IMR-90 (cell line): Measurements from ENCODE around the gene TLX1. TPM values are rescaled to one million over a fixed set of nuclear protein-coding genes. Genes with fewer than 3 reads are reported as not detected.

Experiments used
- ATAC-seq: fragments of 200-7000 bp; cut with Tn5 transposase; 2 replicates; pipeline ENCODE4 v1.9.1; 2020; ENCODE audit warnings: low read depth, mild to moderate bottlenecking, moderate library complexity
- BruUV-seq: library from RNA; stranded (reverse); fragments of 400-500 nt; replicated peaks from 2 replicates; lab custom pipeline; 2021; lab: Mats Ljungman, UMichigan
- CTCF ChIA-PET: fragments of 300-600 bp; formaldehyde crosslinking; extraction: SDS; loops from one replicate; lab custom pipeline; 2021; ENCODE audit warnings: antibody characterized with exemption; lab: Yijun Ruan, JAX
- POLR2A ChIA-PET: fragments of 300-600 bp; sonication (Branson Sonifier 250); formaldehyde crosslinking; loops from one replicate; lab custom pipeline; 2022; ENCODE audit warnings: antibody characterized with exemption; ENCODE audit not compliant: unreplicated experiment; lab: Charles Lee
- DNase-seq: peaks from one replicate; pipeline ENCODE4 v3.0.0; 2013
- H2AFZ ChIP-seq: replicated peaks from 2 replicates; pipeline ENCODE3; 2013; ENCODE audit warnings: low read length, mild to moderate bottlenecking; ENCODE audit not compliant: poor library complexity
- H2AK5ac ChIP-seq: 2 replicates; pipeline ENCODE4 v1.6.1; 2013; ENCODE audit warnings: low read depth, low read length, inconsistent platforms
- H2AK9ac ChIP-seq: replicated peaks from 2 replicates; pipeline ENCODE3; 2013; ENCODE audit warnings: mild to moderate bottlenecking, low read depth, low read length, moderate library complexity; ENCODE audit not compliant: poor library complexity
- H2BK120ac ChIP-seq: 2 replicates; pipeline ENCODE4 v1.6.1; 2013; ENCODE audit warnings: low read depth, low read length, inconsistent platforms
- H2BK15ac ChIP-seq: 3 replicates; pipeline ENCODE4 v1.6.1; 2013; ENCODE audit warnings: low read depth, low read length, inconsistent platforms
- H2BK20ac ChIP-seq: 2 replicates; pipeline ENCODE4 v1.6.1; 2013; ENCODE audit warnings: low read depth, mild to moderate bottlenecking, inconsistent platforms, low read length, moderate library complexity
- H2BK5ac ChIP-seq: 2 replicates; pipeline ENCODE4 v1.6.1; 2013; ENCODE audit warnings: mild to moderate bottlenecking, low read depth, low read length, inconsistent platforms; ENCODE audit not compliant: poor library complexity, severe bottlenecking
- H3K14ac ChIP-seq: replicated peaks from 2 replicates; pipeline ENCODE4 v1.6.1; 2013; ENCODE audit warnings: low read depth, low read length, inconsistent platforms
- H3K18ac ChIP-seq: 2 replicates; pipeline ENCODE4 v1.6.1; 2013; ENCODE audit warnings: low read depth, low read length, control low read depth
- H3K23ac ChIP-seq: 2 replicates; pipeline ENCODE4 v1.6.1; 2013; ENCODE audit warnings: low read depth, low read length, inconsistent platforms
- H3K27ac ChIP-seq: 2 replicates; pipeline ENCODE4 v1.5.1; 2013; ENCODE audit warnings: mild to moderate bottlenecking, control low read depth, low read length; ENCODE audit not compliant: insufficient read depth
- H3K27me3 ChIP-seq: 2 replicates; pipeline ENCODE4 v1.6.1; 2013; ENCODE audit warnings: low read length; ENCODE audit not compliant: control insufficient read depth, insufficient read depth
- H3K36me3 ChIP-seq: 2 replicates; pipeline ENCODE4 v1.6.1; 2013; ENCODE audit warnings: low read length, mixed read lengths; ENCODE audit not compliant: control insufficient read depth, insufficient read depth
- H3K4ac ChIP-seq: 2 replicates; pipeline ENCODE4 v1.6.1; 2013; ENCODE audit warnings: low read depth, low read length, inconsistent platforms
- H3K4me1 ChIP-seq: 2 replicates; pipeline ENCODE4 v1.6.1; 2013; ENCODE audit warnings: low read length, mixed read lengths; ENCODE audit not compliant: control insufficient read depth, insufficient read depth
- H3K4me2 ChIP-seq: 2 replicates; pipeline ENCODE4 v1.6.1; 2013; ENCODE audit warnings: low read depth, mild to moderate bottlenecking, control low read depth, low read length, moderate library complexity
- H3K4me3 ChIP-seq: 2 replicates; pipeline ENCODE4 v1.5.1; 2013; ENCODE audit warnings: low read depth, mild to moderate bottlenecking, control low read depth, low read length, moderate library complexity; ENCODE audit not compliant: insufficient read depth
- H3K56ac ChIP-seq: 2 replicates; pipeline ENCODE4 v1.6.1; 2013; ENCODE audit warnings: low read length, inconsistent platforms; ENCODE audit not compliant: insufficient read depth; ENCODE audit errors: extremely low read depth
- H3K79me1 ChIP-seq, 2 experiments: 2 replicates each; pipeline ENCODE4 v1.6.1; 2013; ENCODE audit warnings: low read length in 2 of 2, inconsistent platforms in 1 of 2, low read depth in 1 of 2
- H3K9ac ChIP-seq: 2 replicates; pipeline ENCODE4 v1.6.1; 2013; ENCODE audit warnings: low read depth, low read length, control low read depth
- H3K9me1 ChIP-seq: 2 replicates; pipeline ENCODE4 v1.6.1; 2013; ENCODE audit warnings: low read length, inconsistent platforms; ENCODE audit not compliant: insufficient read depth
- H3K9me3 ChIP-seq: 2 replicates; pipeline ENCODE4 v1.6.1; 2013; ENCODE audit warnings: low read length; ENCODE audit not compliant: control insufficient read depth, insufficient read depth
- H4K20me1 ChIP-seq: 2 replicates; pipeline ENCODE4 v1.6.1; 2013; ENCODE audit warnings: low read length, inconsistent platforms; ENCODE audit not compliant: insufficient read depth
- H4K5ac ChIP-seq: 2 replicates; pipeline ENCODE4 v1.6.1; 2013; ENCODE audit warnings: mild to moderate bottlenecking, low read depth, low read length, control low read depth
- H4K8ac ChIP-seq, 2 experiments: 2 replicates each; pipeline ENCODE4 v1.6.1; 2013; ENCODE audit warnings: low read depth in 2 of 2, low read length in 2 of 2, control low read depth in 1 of 2, inconsistent platforms in 1 of 2
- H4K91ac ChIP-seq: 2 replicates; pipeline ENCODE4 v1.6.1; 2013; ENCODE audit warnings: low read depth, low read length, inconsistent platforms; ENCODE audit not compliant: insufficient read depth
- BHLHE40 ChIP-seq: fragments of 150-350 bp; IDR thresholded peaks from 2 replicates; pipeline ENCODE4 v1.6.1; 2016; ENCODE audit warnings: mild to moderate bottlenecking, low read depth, low read length
- CEBPB ChIP-seq: IDR thresholded peaks from 2 replicates; pipeline ENCODE4 v1.6.1; 2012; ENCODE audit warnings: low read depth, low read length, improper control_type of control experiment
- CHD1 ChIP-seq: IDR thresholded peaks from 2 replicates; pipeline ENCODE4 v1.6.1; 2012; ENCODE audit warnings: low read depth, low read length, improper control_type of control experiment
- CTCF ChIP-seq: conservative IDR thresholded peaks from 2 replicates; pipeline ENCODE4 v1.5.1; 2012; ENCODE audit warnings: mild to moderate bottlenecking, low read depth, low read length, improper control_type of control experiment
- ELK1 ChIP-seq: fragments of 150-350 bp; IDR thresholded peaks from 2 replicates; pipeline ENCODE4 v1.6.1; 2016; ENCODE audit warnings: low read depth, mild to moderate bottlenecking, low read length, moderate library complexity, borderline replicate concordance
- FOS ChIP-seq: fragments of 150-350 bp; IDR thresholded peaks from 2 replicates; pipeline ENCODE4 v1.6.1; 2016; ENCODE audit warnings: low read depth, low read length
- MAFK ChIP-seq: IDR thresholded peaks from 2 replicates; pipeline ENCODE4 v1.6.1; 2012; ENCODE audit warnings: low read depth, low read length, improper control_type of control experiment
- MAZ ChIP-seq: IDR thresholded peaks from 2 replicates; pipeline ENCODE4 v1.6.1; 2012; ENCODE audit warnings: low read depth, mild to moderate bottlenecking, low read length, improper control_type of control experiment, moderate library complexity, borderline replicate concordance
- MXI1 ChIP-seq: IDR thresholded peaks from 2 replicates; pipeline ENCODE4 v1.6.1; 2012; ENCODE audit warnings: low read depth, mild to moderate bottlenecking, low read length, moderate library complexity, borderline replicate concordance
- NFE2L2 ChIP-seq: fragments of 150-350 bp; IDR thresholded peaks from 2 replicates; pipeline ENCODE4 v1.6.1; 2016; ENCODE audit warnings: low read depth, mild to moderate bottlenecking, low read length
- POLR2A ChIP-seq: IDR thresholded peaks from 2 replicates; pipeline ENCODE4 v1.6.1; 2012; ENCODE audit warnings: mild to moderate bottlenecking, low read depth, low read length
- RAD21 ChIP-seq: IDR thresholded peaks from 2 replicates; pipeline ENCODE4 v1.6.1; 2012; ENCODE audit warnings: low read length, improper control_type of control experiment
- RCOR1 ChIP-seq: IDR thresholded peaks from 2 replicates; pipeline ENCODE4 v1.6.1; 2012; ENCODE audit warnings: mild to moderate bottlenecking, low read length, improper control_type of control experiment; ENCODE audit not compliant: insufficient replicate concordance
- RFX5 ChIP-seq: IDR thresholded peaks from 2 replicates; pipeline ENCODE4 v1.8.0; 2012; ENCODE audit warnings: low read depth, mild to moderate bottlenecking, low read length, moderate library complexity
- SMC3 ChIP-seq: fragments of 150-350 bp; IDR thresholded peaks from 2 replicates; pipeline ENCODE4 v1.6.1; 2016; ENCODE audit warnings: low read depth, mild to moderate bottlenecking, antibody characterized with exemption, low read length, moderate library complexity
- USF2 ChIP-seq: fragments of 150-350 bp; IDR thresholded peaks from 2 replicates; pipeline ENCODE4 v1.6.1; 2017; ENCODE audit warnings: mild to moderate bottlenecking, antibody characterized with exemption, low read length, low read depth
- WGBS, 2 experiments: methylation state at CpG; one replicate each; pipeline versions ENCODE4 v1.1.5 to v1.1.7; 2013; ENCODE audit warnings: missing lambda C conversion rate in 2 of 2; ENCODE audit not compliant: insufficient read length in 1 of 2; ENCODE audit errors: extremely low coverage in 2 of 2; 5-methylcytosine and 5-hydroxymethylcytosine counted together
- dilution Hi-C: fragments of 300-500 bp; cut with HindIII; formaldehyde crosslinking; loops from one replicate; pipeline ENCODE4 v1.14.3; 2018; ENCODE audit warnings: low sequenced_read_pairs; ENCODE audit not compliant: unreplicated experiment
- in situ Hi-C: fragments of 300-500 bp; cut with MboI; formaldehyde crosslinking; loops from 3 replicates; pipeline ENCODE4 v1.14.3; 2019; ENCODE audit warnings: low sequenced_read_pairs, inconsistent platforms, mixed read lengths
- intact Hi-C: fragments of 100-400 bp; cut with micrococcal nuclease; formaldehyde crosslinking; loops from 2 replicates; pipeline ENCODE4 v1.10.0; 2022
- polyA plus RNA-seq, 3 experiments: library from polyadenylated mRNA; depleted of rRNA; stranded (reverse); fragments of >200 nt; gene quantifications; 2 replicates each; pipeline ENCODE4 v1.2.3, GENCODE V29; 2012; ENCODE audit warnings: low replicate concordance in 1 of 3
- total RNA-seq: library from RNA; depleted of rRNA; stranded (reverse); fragments of >200 nt; gene quantifications from 2 replicates; pipeline ENCODE4 v1.2.3, GENCODE V29; 2012

The TLX1 gene
- total and polyA plus RNA-seq, 2 of the 4 experiments (the other 2 are of a cell fraction): not detected

- H3K9ac ChIP-seq: no peak overlapping the region
- no peak overlapping the region for H4K8ac ChIP-seq
- no TSS peak for BruUV-seq
- no peak for DNase-seq
- no peak overlapping the region for H4K5ac ChIP-seq
- H3K56ac ChIP-seq: no peak overlapping the region
- no peak overlapping the region for H2BK15ac ChIP-seq
- H2AK5ac ChIP-seq: no peak overlapping the region
- no peak overlapping the region for H3K27ac ChIP-seq
- no peaks in the 10 kb centered on the region for H3K36me3 ChIP-seq
- dilution Hi-C loops: no loop called here
- no peaks in the 10 kb centered on the region for H3K79me1 ChIP-seq
- no peak overlapping the region for H4K91ac ChIP-seq
- H3K27me3 ChIP-seq: peaks cover 95% of the 10 kb centered on the region
- H3K18ac ChIP-seq: no peak overlapping the region
- H2BK5ac ChIP-seq: no peak overlapping the region
- no peaks in the 10 kb centered on the region for H3K4me1 ChIP-seq
- no peak overlapping the region for H3K23ac ChIP-seq
- no peaks in the 10 kb centered on the region for H3K9me1 ChIP-seq
- no peak overlapping the region for H3K4ac ChIP-seq
- H3K14ac ChIP-seq: no peak overlapping the region
- no peak overlapping the region for H3K4me3 ChIP-seq
- ATAC-seq: no peak
- no peak overlapping the region for H2AFZ ChIP-seq
- H3K9me3 ChIP-seq: peaks cover 3% of the 10 kb centered on the region
- peaks cover 10% of the 10 kb centered on the region for H4K20me1 ChIP-seq
- H2BK20ac ChIP-seq: no peak overlapping the region
- intact Hi-C loops: no loop called here
- ChIA-PET POLR2A (no interaction called here), CTCF (interaction anchor here (0.8 to 1.5 kb wide), 3 partner anchors 10 to 37 kb away, joined by 3 to 5 read pairs (median 4); no protein-coding TSS in a partner anchor)
- in situ Hi-C loops: no loop called here
- no peak overlapping the region for H2AK9ac ChIP-seq
- WGBS, 2 experiments: 2% methylated on average over 26 of the region's 39 CpGs; no CpG with 5 or more reads in 1 of the 2 experiments
- H3K4me2 ChIP-seq: no peak overlapping the region
- no peak overlapping the region for H2BK120ac ChIP-seq
- no peak for TF ChIP-seq BHLHE40
- no peak for TF ChIP-seq RFX5
- TF ChIP-seq ELK1: no peak
- no peak for TF ChIP-seq FOS
- TF ChIP-seq USF2: no peak
- no peak for TF ChIP-seq RAD21
- no peak for TF ChIP-seq CEBPB
- no peak for TF ChIP-seq RCOR1
- TF ChIP-seq NFE2L2: no peak
- TF ChIP-seq SMC3: no peak
- no peak for TF ChIP-seq MAFK
- TF ChIP-seq CTCF: no peak
- no peak for TF ChIP-seq MAZ
- no peak for TF ChIP-seq MXI1
- TF ChIP-seq POLR2A: no peak
- TF ChIP-seq CHD1: no peak
These were observed 999 bp downstream of the TLX1 start for GRCh38 chr10:101131962-101132635.
